Lung microvascular endothelial cell (primary cell): Measurements from ENCODE around the gene SLC22A12. TPM values are rescaled to one million over a fixed set of nuclear protein-coding genes. Genes with fewer than 3 reads are reported as not detected.

Experiments
- DNase-seq, 2 donors: peaks; one replicate each; pipeline versions ENCODE4 v3.0.0 to v3.0.0-alpha.2; 2010; ENCODE audit warnings: low read depth in 2 of 2
- total RNA-seq: library from RNA; depleted of rRNA; stranded (reverse); fragments of >200 nt; gene quantifications from 2 replicates; pipeline ENCODE4 v1.2.1, GENCODE V29; 2014

SLC22A12 gene
- total RNA-seq, 1 donor from 2014 or later, result not detected

DNA sequence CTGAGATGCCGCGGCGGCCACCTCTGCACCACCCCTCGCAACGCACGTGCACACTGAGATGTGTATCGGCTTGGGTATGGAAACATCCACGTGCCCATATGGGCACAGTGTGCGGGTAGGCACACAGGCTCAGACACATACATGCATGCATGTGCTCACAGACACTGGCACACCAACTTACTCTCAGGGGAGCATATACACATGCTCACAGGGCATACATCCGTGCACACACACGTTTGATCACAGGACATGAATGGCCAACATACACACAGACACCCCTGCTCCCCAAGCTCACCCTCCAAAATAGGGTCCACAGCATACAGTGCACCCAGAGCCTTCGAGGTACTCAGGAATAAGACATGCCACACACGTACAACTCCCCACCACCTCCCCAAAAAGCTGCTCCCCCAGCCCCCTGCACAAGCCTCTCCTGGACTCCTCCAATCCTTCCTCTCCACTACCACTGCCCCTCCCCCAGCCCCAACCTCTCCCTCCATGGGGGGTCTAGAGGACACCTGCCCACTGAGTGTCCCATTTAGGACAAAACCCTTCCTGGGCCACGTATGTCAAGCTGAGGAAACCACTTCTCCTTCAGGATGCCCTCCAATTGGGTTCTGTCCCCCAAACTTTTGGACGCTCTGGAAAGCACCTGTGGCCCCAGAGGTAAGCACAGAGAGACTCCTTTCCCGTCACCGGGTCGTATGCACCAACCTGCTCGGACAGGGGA lies 53.1 kb downstream of the SLC22A12 start:
- DNase-seq, result no peak

DNA sequence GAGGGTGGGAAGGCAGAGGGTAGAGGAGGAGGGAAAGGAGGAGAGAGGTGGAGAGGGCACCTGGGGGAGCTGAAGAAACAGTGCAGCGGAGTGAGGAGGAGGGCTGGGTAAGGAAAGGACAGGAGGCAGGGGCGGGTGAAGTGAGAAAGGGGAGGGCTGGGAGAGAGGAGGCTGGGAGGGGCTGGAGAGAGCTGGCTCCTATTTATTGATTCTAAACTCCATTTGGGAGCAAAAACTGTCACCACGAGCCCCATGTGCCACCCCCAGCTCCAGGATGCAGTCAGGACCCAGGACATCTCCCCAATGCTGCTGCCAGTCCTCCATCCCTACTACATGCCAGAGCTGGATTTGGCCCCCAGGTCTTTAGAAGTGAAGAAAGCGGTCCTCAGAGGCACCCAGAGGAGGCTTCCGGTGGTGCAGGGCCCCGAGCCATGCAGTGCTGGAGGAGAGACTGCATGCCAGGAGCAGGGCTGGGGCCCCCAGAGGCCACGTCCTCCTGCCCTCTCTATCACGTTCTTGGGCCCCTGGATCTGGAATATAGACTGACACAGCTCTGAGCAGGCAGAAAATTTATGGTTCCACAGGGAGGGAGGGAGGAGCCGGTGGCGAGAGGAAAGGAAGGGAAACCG lies 53.7 kb downstream of the SLC22A12 start:
- no peak for DNase-seq

DNA sequence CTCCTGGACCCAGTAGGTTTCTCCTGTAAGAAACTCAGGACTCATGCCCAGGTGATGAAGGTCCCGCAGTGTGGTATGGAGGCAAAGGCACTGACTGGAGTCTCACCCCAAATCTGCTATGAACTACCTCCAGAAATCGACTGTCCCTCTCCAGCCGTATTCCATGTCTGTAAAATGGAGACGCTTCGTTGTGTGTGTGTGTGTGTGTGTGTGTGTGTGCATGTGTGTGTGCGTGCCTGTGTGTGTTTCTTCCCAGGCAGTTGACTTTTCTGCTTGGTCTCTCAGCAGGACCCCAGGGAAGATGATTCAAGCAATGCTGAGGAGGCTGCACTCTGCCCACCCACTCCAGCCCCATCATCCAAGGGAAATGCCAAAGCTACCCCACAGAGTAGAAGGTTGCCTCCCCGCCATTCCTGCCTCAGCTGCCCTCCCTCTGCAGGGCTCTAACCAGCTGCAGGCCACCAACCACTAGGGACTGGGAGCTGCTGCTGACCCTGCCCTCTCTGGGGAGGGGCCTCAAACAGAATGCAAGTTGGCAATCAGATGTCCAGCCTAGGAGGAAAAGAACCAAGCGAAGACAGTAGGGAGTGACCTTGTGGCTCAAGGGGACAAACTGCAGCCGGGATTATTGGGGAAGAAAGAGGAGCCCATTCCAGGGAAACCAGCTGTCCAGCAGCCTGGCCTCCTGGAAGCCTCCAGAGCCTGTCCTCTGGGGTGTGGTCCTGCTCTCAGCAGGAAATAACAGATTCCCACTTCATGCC lies 56.2 kb downstream of the SLC22A12 start:
- DNase-seq, result no peak

DNA sequence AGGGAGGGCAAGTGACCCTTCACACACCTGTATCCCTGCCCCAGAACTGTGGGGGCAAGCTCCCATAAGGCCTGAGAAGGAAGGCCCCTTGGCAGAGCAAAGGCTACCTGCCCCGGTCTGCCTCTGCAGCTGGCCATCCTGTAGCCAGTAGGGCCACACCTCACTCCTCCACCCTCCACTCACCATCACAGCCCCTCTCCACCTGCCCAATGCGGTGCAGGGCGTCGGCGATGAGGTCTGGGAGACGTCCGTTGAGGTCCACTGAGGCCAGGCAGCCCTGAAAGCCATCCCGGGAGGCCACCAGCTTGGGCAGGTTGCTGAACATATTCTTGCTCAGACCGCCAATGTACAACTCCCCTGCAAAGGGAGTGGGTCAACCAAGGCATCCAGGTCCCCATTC lies 57.5 kb downstream of the SLC22A12 start:
- no peak for DNase-seq

DNA sequence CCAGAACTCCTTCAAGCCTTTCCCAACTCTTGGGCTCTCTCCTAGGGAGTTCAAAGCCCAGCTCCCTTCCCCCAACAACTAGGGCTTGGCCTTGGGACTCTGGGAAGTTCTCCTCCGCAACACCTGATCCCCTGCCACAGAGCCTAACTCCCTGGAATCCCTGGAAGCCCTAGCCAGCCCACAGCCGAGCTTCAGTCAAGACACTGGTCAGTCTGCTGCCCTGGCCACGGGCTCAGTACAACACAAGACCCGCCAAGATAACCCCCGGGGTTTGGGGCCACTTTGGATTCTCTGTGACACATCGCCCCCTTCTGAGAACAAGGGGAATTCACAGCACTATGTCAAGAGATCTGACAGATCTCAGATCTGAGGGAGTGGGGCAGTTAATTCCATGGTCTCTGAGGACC lies 58.3 kb downstream of the SLC22A12 start:
- peak; percentile 20 to 31 for DNase-seq

DNA sequence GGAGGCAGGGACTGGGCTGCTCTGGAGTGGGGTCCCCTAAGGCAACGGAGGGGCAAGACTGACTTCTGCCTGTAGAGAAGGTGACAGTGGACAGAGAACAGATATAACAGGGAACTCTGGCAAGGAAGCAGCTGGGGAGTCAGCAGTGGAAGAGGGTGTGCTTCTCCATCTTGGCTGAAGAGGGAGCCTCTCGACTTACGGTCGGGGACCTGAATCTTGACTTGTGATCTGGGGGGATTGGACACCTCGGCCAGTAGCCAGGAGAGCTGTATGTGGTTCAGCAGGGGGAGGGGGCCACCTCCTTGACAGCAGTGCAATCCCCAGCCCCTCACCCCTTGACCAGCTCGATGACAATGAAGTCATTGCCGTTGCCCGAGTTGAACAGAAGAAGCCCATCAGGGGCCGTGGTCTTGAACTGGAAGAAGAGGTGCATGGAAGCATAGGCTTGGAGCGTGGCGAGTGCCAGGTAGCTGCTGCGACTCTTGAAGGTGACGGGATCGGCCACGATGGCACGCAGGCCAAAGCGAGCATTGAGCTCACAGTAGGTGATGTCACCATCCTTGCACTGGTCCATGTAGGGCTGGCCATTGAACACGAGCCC lies 60.0 kb downstream of the SLC22A12 start:
- peak; percentile 9 to 43 for DNase-seq

Other genes with a start within 250 kb of the SLC22A12 start
- gene RPS6KA4, start 232.1 kb upstream of the SLC22A12 start, total RNA-seq, result 21.4 and 24.8 TPM in 2 replicates
- not detected in 2 replicates for gene SLC22A11, start 35.3 kb upstream of the SLC22A12 start, total RNA-seq
- under 0.01 TPM in 1 of 2 replicates, not detected in the other for gene NRXN2, start 132.0 kb downstream of the SLC22A12 start, total RNA-seq
- gene RASGRP2, start 152.9 kb downstream of the SLC22A12 start, total RNA-seq, result 1.3 and 4.4 TPM in 2 replicates
- under 0.01 and 0.20 TPM in 2 replicates for gene PYGM, start 168.8 kb downstream of the SLC22A12 start, total RNA-seq
- gene SF1, start 187.3 kb downstream of the SLC22A12 start, total RNA-seq, result 43.6 and 63.7 TPM in 2 replicates
- gene MAP4K2, start 212.0 kb downstream of the SLC22A12 start, total RNA-seq, result 34.9 and 51.0 TPM in 2 replicates
- 10.5 and 12.5 TPM in 2 replicates for gene MEN1, start 219.3 kb downstream of the SLC22A12 start, total RNA-seq